HepG2 (cell line): ENCODE data around the gene NOTUM. TPM values are rescaled to one million over a fixed set of nuclear protein-coding genes. Genes with fewer than 3 reads are reported as not detected.

Experiments used
- AGO2 ChIP-seq: fragments of 200-400 bp; formaldehyde crosslinking; optimal IDR thresholded peaks from 2 replicates; pipeline ENCODE3; 2017; ENCODE audit warnings: mild to moderate bottlenecking, low read depth, low read length, moderate library complexity
- HDAC6 ChIP-seq: fragments of 200-600 bp; sonication (generic); IDR thresholded peaks from 2 replicates; pipeline ENCODE4 v1.7.0; 2017; ENCODE audit warnings: mild to moderate bottlenecking, antibody characterized with exemption, low read length, low read depth
- KMT2B ChIP-seq: IDR thresholded peaks from 2 replicates; pipeline ENCODE4 v1.6.1; 2016; ENCODE audit warnings: missing genetic modification reagents, missing compliant biosample characterization
- NR3C1 ChIP-seq: sonication (generic); formaldehyde crosslinking; IDR thresholded peaks from 2 replicates; pipeline ENCODE4 v1.4.0; 2020; ENCODE audit warnings: missing genetic modification reagents
- U2AF1 ChIP-seq: fragments of 200-400 bp; formaldehyde crosslinking; optimal IDR thresholded peaks from 2 replicates; pipeline ENCODE3; 2017; ENCODE audit warnings: mild to moderate bottlenecking, low read depth, low read length
- U2AF2 ChIP-seq: fragments of 200-400 bp; formaldehyde crosslinking; IDR thresholded peaks from 2 replicates; pipeline ENCODE4 v1.6.1; 2017; ENCODE audit warnings: low read depth, mild to moderate bottlenecking, low read length
- ZBTB38 ChIP-seq: sonication (generic); formaldehyde crosslinking; IDR thresholded peaks from 2 replicates; pipeline ENCODE4 v1.5.1; 2020; ENCODE audit warnings: mild to moderate bottlenecking, missing genetic modification reagents
- ZNF567 ChIP-seq: sonication (generic); formaldehyde crosslinking; IDR thresholded peaks from 2 replicates; pipeline ENCODE4 v1.8.1; 2023; ENCODE audit warnings: mild to moderate bottlenecking, missing genetic modification reagents, borderline replicate concordance
- polyA plus RNA-seq, 8 experiments: library from polyadenylated mRNA; depleted of rRNA in 3 of 8; stranded (reverse) in 7 of 8; unstranded in 1 of 8; fragments of >200 nt; fragmentation: Illumina TruSeq in 4 of 8; extraction: Trizol in 4 of 8; gene quantifications; 2 replicates each; pipeline versions ENCODE4 v1.2.1 to v1.2.3, GENCODE V29; 2011 to 2016; ENCODE audit warnings: low read depth in 4 of 8, missing spikeins in 1 of 8, mixed read lengths in 1 of 8; ENCODE audit not compliant: insufficient read depth in 1 of 8
- total RNA-seq, 5 experiments: library from RNA; depleted of rRNA; stranded (reverse); fragments of >200 nt; fragmentation: Illumina TruSeq; extraction: Trizol; gene quantifications; 2 replicates each; pipeline ENCODE4 v1.2.3, GENCODE V29; 2016; ENCODE audit warnings: low read depth in 1 of 5
- TF ChIP-seq, protein P1 (sequence below): sonication (generic); formaldehyde crosslinking; IDR thresholded peaks from 2 replicates; pipeline ENCODE4 v1.4.0; 2020; ENCODE audit warnings: missing genetic modification reagents, borderline replicate concordance
- TF ChIP-seq, protein P2 (sequence below): sonication (generic); formaldehyde crosslinking; IDR thresholded peaks from 2 replicates; pipeline ENCODE4 v1.8.1; 2023; ENCODE audit warnings: mild to moderate bottlenecking, missing genetic modification reagents
- TF ChIP-seq, protein P3 (sequence below): sonication (generic); formaldehyde crosslinking; IDR thresholded peaks from 2 replicates; pipeline ENCODE4 v1.4.0; 2020; ENCODE audit warnings: missing genetic modification reagents; ENCODE audit errors: not compliant biosample characterization
- TF ChIP-seq, protein P4 (sequence below): sonication (generic); formaldehyde crosslinking; IDR thresholded peaks from 2 replicates; pipeline ENCODE4 v1.9.0; 2022; ENCODE audit warnings: low read depth, missing genetic modification reagents
- TF ChIP-seq, protein P5 (sequence below): IDR thresholded peaks from 2 replicates; pipeline ENCODE4 v1.6.1; 2016; ENCODE audit warnings: low read depth, missing genetic modification reagents, missing compliant biosample characterization
- TF ChIP-seq, protein P6 (sequence below): sonication (generic); formaldehyde crosslinking; IDR thresholded peaks from 2 replicates; pipeline ENCODE4 v1.4.0; 2020; ENCODE audit warnings: missing genetic modification reagents

NOTUM gene
- total and polyA plus RNA-seq, 2 of the 13 experiments (the other 11 are each of a cell fraction or from before 2014, with no cell fraction given), result 150 to 160 TPM

DNA sequence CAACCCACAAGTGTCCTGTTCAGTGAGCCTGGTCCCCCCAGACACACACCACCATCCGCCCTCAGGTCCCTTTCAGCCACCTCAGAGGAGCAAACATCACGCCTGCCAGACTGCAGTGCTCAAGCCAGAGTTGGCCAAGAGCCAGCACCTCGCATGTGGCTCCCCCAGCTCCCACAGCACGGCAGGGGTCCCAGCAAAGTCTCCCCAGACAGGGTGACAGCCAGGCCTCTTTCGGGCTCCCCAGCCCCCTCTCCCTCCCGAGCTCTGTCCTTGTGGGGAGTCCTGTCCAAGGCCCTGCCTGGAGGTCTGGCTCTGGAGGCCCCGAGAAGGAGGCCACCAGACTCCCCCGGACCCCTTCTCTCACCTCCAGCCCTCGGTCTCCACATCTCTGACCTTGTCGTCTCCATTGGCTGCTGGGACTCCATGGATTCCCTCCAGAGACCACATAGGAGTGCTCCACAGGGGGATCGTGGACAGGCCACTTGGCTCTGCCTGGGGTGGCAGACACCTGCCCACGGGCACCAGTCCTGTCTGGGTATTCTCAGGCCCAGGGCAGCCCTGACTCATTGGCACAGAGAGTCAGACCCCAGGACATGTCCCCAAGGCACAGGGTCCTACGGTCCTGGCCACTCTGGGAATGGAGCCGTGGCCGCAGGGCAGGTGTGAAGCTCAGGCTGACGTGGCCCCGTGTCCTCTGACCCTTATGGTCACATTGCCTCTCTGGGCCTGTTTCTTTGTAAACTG is 12.2 kb downstream of the NOTUM start (continued):
- TF ChIP-seq, protein P1, sequence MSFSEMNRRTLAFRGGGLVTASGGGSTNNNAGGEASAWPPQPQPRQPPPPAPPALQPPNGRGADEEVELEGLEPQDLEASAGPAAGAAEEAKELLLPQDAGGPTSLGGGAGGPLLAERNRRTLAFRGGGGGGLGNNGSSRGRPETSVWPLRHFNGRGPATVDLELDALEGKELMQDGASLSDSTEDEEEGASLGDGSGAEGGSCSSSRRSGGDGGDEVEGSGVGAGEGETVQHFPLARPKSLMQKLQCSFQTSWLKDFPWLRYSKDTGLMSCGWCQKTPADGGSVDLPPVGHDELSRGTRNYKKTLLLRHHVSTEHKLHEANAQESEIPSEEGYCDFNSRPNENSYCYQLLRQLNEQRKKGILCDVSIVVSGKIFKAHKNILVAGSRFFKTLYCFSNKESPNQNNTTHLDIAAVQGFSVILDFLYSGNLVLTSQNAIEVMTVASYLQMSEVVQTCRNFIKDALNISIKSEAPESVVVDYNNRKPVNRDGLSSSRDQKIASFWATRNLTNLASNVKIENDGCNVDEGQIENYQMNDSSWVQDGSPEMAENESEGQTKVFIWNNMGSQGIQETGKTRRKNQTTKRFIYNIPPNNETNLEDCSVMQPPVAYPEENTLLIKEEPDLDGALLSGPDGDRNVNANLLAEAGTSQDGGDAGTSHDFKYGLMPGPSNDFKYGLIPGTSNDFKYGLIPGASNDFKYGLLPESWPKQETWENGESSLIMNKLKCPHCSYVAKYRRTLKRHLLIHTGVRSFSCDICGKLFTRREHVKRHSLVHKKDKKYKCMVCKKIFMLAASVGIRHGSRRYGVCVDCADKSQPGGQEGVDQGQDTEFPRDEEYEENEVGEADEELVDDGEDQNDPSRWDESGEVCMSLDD, result no peak
- TF ChIP-seq KMT2B (CRISPR knock-in tag) (no peak), ZNF567 (CRISPR knock-in tag) (no peak), AGO2 (peak; percentile 95), NR3C1 (no peak), U2AF1 (no peak), ZBTB38 (CRISPR knock-in tag) (no peak), HDAC6 (no peak), U2AF2 (no peak)
- TF ChIP-seq, protein P2, sequence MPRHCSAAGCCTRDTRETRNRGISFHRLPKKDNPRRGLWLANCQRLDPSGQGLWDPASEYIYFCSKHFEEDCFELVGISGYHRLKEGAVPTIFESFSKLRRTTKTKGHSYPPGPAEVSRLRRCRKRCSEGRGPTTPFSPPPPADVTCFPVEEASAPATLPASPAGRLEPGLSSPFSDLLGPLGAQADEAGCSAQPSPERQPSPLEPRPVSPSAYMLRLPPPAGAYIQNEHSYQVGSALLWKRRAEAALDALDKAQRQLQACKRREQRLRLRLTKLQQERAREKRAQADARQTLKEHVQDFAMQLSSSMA, result no peak
- TF ChIP-seq, protein P3, sequence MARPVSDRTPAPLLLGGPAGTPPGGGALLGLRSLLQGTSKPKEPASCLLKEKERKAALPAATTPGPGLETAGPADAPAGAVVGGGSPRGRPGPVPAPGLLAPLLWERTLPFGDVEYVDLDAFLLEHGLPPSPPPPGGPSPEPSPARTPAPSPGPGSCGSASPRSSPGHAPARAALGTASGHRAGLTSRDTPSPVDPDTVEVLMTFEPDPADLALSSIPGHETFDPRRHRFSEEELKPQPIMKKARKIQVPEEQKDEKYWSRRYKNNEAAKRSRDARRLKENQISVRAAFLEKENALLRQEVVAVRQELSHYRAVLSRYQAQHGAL (CRISPR knock-in tag), result no peak
- TF ChIP-seq, protein P4, sequence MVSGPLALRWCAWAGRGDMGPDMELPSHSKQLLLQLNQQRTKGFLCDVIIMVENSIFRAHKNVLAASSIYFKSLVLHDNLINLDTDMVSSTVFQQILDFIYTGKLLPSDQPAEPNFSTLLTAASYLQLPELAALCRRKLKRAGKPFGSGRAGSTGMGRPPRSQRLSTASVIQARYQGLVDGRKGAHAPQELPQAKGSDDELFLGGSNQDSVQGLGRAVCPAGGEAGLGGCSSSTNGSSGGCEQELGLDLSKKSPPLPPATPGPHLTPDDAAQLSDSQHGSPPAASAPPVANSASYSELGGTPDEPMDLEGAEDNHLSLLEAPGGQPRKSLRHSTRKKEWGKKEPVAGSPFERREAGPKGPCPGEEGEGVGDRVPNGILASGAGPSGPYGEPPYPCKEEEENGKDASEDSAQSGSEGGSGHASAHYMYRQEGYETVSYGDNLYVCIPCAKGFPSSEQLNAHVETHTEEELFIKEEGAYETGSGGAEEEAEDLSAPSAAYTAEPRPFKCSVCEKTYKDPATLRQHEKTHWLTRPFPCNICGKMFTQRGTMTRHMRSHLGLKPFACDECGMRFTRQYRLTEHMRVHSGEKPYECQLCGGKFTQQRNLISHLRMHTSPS (CRISPR knock-in tag), result no peak
- TF ChIP-seq, protein P5, sequence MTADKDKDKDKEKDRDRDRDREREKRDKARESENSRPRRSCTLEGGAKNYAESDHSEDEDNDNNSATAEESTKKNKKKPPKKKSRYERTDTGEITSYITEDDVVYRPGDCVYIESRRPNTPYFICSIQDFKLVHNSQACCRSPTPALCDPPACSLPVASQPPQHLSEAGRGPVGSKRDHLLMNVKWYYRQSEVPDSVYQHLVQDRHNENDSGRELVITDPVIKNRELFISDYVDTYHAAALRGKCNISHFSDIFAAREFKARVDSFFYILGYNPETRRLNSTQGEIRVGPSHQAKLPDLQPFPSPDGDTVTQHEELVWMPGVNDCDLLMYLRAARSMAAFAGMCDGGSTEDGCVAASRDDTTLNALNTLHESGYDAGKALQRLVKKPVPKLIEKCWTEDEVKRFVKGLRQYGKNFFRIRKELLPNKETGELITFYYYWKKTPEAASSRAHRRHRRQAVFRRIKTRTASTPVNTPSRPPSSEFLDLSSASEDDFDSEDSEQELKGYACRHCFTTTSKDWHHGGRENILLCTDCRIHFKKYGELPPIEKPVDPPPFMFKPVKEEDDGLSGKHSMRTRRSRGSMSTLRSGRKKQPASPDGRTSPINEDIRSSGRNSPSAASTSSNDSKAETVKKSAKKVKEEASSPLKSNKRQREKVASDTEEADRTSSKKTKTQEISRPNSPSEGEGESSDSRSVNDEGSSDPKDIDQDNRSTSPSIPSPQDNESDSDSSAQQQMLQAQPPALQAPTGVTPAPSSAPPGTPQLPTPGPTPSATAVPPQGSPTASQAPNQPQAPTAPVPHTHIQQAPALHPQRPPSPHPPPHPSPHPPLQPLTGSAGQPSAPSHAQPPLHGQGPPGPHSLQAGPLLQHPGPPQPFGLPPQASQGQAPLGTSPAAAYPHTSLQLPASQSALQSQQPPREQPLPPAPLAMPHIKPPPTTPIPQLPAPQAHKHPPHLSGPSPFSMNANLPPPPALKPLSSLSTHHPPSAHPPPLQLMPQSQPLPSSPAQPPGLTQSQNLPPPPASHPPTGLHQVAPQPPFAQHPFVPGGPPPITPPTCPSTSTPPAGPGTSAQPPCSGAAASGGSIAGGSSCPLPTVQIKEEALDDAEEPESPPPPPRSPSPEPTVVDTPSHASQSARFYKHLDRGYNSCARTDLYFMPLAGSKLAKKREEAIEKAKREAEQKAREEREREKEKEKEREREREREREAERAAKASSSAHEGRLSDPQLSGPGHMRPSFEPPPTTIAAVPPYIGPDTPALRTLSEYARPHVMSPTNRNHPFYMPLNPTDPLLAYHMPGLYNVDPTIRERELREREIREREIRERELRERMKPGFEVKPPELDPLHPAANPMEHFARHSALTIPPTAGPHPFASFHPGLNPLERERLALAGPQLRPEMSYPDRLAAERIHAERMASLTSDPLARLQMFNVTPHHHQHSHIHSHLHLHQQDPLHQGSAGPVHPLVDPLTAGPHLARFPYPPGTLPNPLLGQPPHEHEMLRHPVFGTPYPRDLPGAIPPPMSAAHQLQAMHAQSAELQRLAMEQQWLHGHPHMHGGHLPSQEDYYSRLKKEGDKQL, result no peak
- TF ChIP-seq, protein P6, sequence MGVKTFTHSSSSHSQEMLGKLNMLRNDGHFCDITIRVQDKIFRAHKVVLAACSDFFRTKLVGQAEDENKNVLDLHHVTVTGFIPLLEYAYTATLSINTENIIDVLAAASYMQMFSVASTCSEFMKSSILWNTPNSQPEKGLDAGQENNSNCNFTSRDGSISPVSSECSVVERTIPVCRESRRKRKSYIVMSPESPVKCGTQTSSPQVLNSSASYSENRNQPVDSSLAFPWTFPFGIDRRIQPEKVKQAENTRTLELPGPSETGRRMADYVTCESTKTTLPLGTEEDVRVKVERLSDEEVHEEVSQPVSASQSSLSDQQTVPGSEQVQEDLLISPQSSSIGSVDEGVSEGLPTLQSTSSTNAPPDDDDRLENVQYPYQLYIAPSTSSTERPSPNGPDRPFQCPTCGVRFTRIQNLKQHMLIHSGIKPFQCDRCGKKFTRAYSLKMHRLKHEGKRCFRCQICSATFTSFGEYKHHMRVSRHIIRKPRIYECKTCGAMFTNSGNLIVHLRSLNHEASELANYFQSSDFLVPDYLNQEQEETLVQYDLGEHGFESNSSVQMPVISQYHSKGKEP (CRISPR knock-in tag), result no peak
